Measurements from ENCODE around the gene NUDC.

DNA sequence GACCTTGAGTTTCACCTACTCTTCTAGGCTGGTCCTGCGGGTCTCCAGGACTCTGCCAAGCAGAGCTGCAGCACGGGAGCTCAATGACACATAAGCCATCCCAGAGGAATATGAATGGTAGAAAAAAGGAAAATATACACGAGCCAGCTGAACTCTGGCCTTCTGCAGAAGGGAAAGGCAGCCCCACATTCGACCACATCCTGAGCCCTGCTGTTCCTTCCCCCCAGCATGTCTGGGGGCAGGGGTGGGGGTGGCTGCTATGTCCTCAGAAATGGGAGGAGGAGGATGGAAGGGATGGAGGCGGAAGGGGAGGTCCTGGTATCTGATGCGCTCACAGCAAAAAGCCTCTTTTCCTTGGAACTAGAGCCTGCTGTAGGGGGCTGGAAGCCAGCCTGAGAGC, 50.8 kb downstream of the NUDC start:
- TF ChIP-seq CTCF (conservative IDR thresholded peaks at IDR 0.05; ENCODE audit: low read length) (no peak), EZH2phosphoT487 (IDR thresholded peaks at IDR 0.05; ENCODE audit: borderline replicate concordance) (no peak)
